Neutrophil (primary cell): ENCODE measurements around the gene SERTAD3.
A peak's percentile ranks its signal among the peaks of the same experiment; 100 is the strongest.
"Not testable (repeated sequence)": the region's sequence is repeated elsewhere in the genome, so short reads cannot be mapped to it uniquely, and the experiment has no call there.

Source experiments
- H3K27ac ChIP-seq: fragments of 200-600 bp; sonication (generic); 2 replicates; pipeline ENCODE4 v1.5.1; 2016; ENCODE audit warnings: mild to moderate bottlenecking, moderate library complexity
- H3K27me3 ChIP-seq: fragments of 200-600 bp; sonication (generic); 2 replicates; pipeline ENCODE4 v1.6.0; 2016; ENCODE audit warnings: mild to moderate bottlenecking
- H3K36me3 ChIP-seq: fragments of 200-600 bp; sonication (generic); 2 replicates; pipeline ENCODE4 v1.5.1; 2017
- H3K4me1 ChIP-seq, 2 experiments: fragments of 200-600 bp in 1 of 2; sonication (generic) in 1 of 2; 1 replicate in 1 of 2; 2 replicates in 1 of 2; pipeline versions ENCODE4 v1.5.1 to v1.6.1; 2013 to 2016; ENCODE audit warnings: low read depth in 1 of 2, low read length in 1 of 2, mild to moderate bottlenecking in 1 of 2, moderate library complexity in 1 of 2; ENCODE audit not compliant: control insufficient read depth in 1 of 2, insufficient read depth in 1 of 2
- H3K4me3 ChIP-seq, 2 experiments: fragments of 200-600 bp in 1 of 2; sonication (generic) in 1 of 2; 1 replicate in 1 of 2; 2 replicates in 1 of 2; pipeline ENCODE4 v1.5.1; 2013 to 2016; ENCODE audit warnings: low read depth in 1 of 2, low read length in 1 of 2, mild to moderate bottlenecking in 1 of 2, moderate library complexity in 1 of 2
- H3K9me3 ChIP-seq: fragments of 200-600 bp; sonication (generic); 2 replicates; pipeline ENCODE4 v1.5.1; 2016
- CTCF ChIP-seq: fragments of 200-600 bp; sonication (generic); IDR thresholded peaks from 2 replicates; pipeline ENCODE4 v1.5.1; 2016; ENCODE audit warnings: antibody characterized with exemption

The SERTAD3 gene

GRCh38 chr19:40438284-40438683 lies 5.9 kb downstream of the SERTAD3 start:
- Histone ChIP-seq H3K4me3 (no peak overlapping the region), H3K4me1 (peaks cover 23 to 24% of the 10 kb centered on the region in 2 experiments), H3K27ac (no peak overlapping the region), H3K36me3 (peaks cover 21% of the 10 kb centered on the region), H3K9me3 (no peaks in the 10 kb centered on the region), H3K27me3 (no peaks in the 10 kb centered on the region)
- TF ChIP-seq CTCF = no peak

GRCh38 chr19:40433391-40434216 lies 10.5 kb downstream of the SERTAD3 start:
- Histone ChIP-seq H3K36me3 (no peaks in the 10 kb centered on the region), H3K27me3 (no peaks in the 10 kb centered on the region), H3K9me3 (no peaks in the 10 kb centered on the region), H3K4me1 (peaks cover 13 to 15% of the 10 kb centered on the region in 2 experiments), H3K4me3 (peak overlapping the region; percentile 64 to 68), H3K27ac (peak overlapping the region; percentile 81)
- peak; percentile 24 for TF ChIP-seq CTCF

GRCh38 chr19:40432760-40433159 lies 11.4 kb downstream of the SERTAD3 start:
- Histone ChIP-seq H3K4me1 (peaks cover 13 to 15% of the 10 kb centered on the region in 2 experiments), H3K27ac (peak overlapping the region; percentile 81)
- H3K9me3 ChIP-seq, H3K4me3 ChIP-seq, H3K27me3 ChIP-seq, H3K36me3 ChIP-seq: not testable (repeated sequence)

- peaks cover 13 to 15% of the 10 kb centered on the region in 2 experiments for H3K4me1 ChIP-seq
- TF ChIP-seq CTCF = no peak
- no peaks in the 10 kb centered on the region for H3K9me3 ChIP-seq
- H3K27ac ChIP-seq = no peak overlapping the region
- no peak overlapping the region for H3K4me3 ChIP-seq
- H3K36me3 ChIP-seq = no peaks in the 10 kb centered on the region
- no peaks in the 10 kb centered on the region for H3K27me3 ChIP-seq
Measured at GRCh38 chr19:40431698-40432097, 12.4 kb downstream of the SERTAD3 start.

GRCh38 chr19:40430242-40430641 lies 13.9 kb downstream of the SERTAD3 start:
- H3K27me3 ChIP-seq, H3K36me3 ChIP-seq, H3K27ac ChIP-seq, H3K4me3 ChIP-seq, H3K9me3 ChIP-seq: not testable (repeated sequence)
- peaks cover 19 to 23% of the 10 kb centered on the region in 2 experiments for H3K4me1 ChIP-seq

- not testable (repeated sequence) for H3K9me3 ChIP-seq, H3K27me3 ChIP-seq, H3K27ac ChIP-seq, H3K36me3 ChIP-seq, H3K4me3 ChIP-seq
- peaks cover 14 to 15% of the 10 kb centered on the region in 2 experiments for H3K4me1 ChIP-seq
Measured at GRCh38 chr19:40428197-40428596, 15.9 kb downstream of the SERTAD3 start.

- Histone ChIP-seq H3K4me1 (peaks cover 23 to 28% of the 10 kb centered on the region in 2 experiments), H3K4me3 (peak within 1 kb of the TSS; percentile 85 to 92), H3K9me3 (no peaks in the 10 kb centered on the region), H3K27ac (peak within 1 kb of the TSS; percentile 97), H3K27me3 (no peaks in the 10 kb centered on the region), H3K36me3 (peaks cover 10% of the 10 kb centered on the region)
- peak; percentile 87 for TF ChIP-seq CTCF
Measured at GRCh38 chr19:40425450-40426287, 18.5 kb downstream of the SERTAD3 start, which contains the start of gene SERTAD1. SERTAD1 (minus strand) TSS chr19:40425992; CDS start chr19:40423546, 2,446 bp downstream.
